GM23338 (cell line): ENCODE data around the gene TLR7.

ENCODE experiments used
- CREB1 ChIP-seq: fragments of 250-450 bp; sonication (Bioruptor Pico); IDR thresholded peaks from 2 replicates; pipeline ENCODE4 v1.5.0; 2020; ENCODE audit warnings: low read depth, mild to moderate bottlenecking, moderate library complexity
- CTCF ChIP-seq, 2 experiments: fragments of 200-600 bp in 1 of 2; sonication (generic) in 1 of 2; conservative IDR thresholded peaks; 2 replicates each; pipeline versions ENCODE4 v1.5.1 to v1.6.1; 2016 to 2017; ENCODE audit warnings: antibody characterized with exemption in 2 of 2, low read depth in 2 of 2, mild to moderate bottlenecking in 2 of 2, moderate library complexity in 1 of 2
- EZH2 ChIP-seq: fragments of 200-600 bp; sonication (generic); IDR thresholded peaks from one replicate; pipeline ENCODE4 v1.8.0; 2017; ENCODE audit warnings: antibody characterized with exemption, mild to moderate bottlenecking, low read depth; ENCODE audit not compliant: unreplicated experiment
- EZH2phosphoT487 ChIP-seq: fragments of 200-600 bp; sonication (generic); IDR thresholded peaks from one replicate; pipeline ENCODE4 v1.8.1; 2018; ENCODE audit warnings: antibody characterized with exemption; ENCODE audit not compliant: unreplicated experiment
- JUNB ChIP-seq: IDR thresholded peaks from one replicate; pipeline ENCODE4 v1.6.1; 2016; ENCODE audit warnings: antibody characterized with exemption; ENCODE audit not compliant: unreplicated experiment
- NANOG ChIP-seq: IDR thresholded peaks from 2 replicates; pipeline ENCODE4 v1.6.1; 2016; ENCODE audit warnings: antibody characterized with exemption, borderline replicate concordance
- POLR2AphosphoS5 ChIP-seq: IDR thresholded peaks from 2 replicates; pipeline ENCODE4 v1.6.1; 2016; ENCODE audit warnings: antibody characterized with exemption, low read depth
- REST ChIP-seq: IDR thresholded peaks from one replicate; pipeline ENCODE4 v1.6.1; 2018; ENCODE audit warnings: antibody characterized with exemption; ENCODE audit not compliant: unreplicated experiment
- STAT1 ChIP-seq: IDR thresholded peaks from one replicate; pipeline ENCODE4 v1.6.1; 2016; ENCODE audit warnings: antibody characterized with exemption; ENCODE audit not compliant: unreplicated experiment
- ZNF114 ChIP-seq: fragments of 250-450 bp; sonication (Bioruptor Pico); IDR thresholded peaks from 2 replicates; pipeline ENCODE4 v1.5.0; 2020; ENCODE audit warnings: mild to moderate bottlenecking, moderate library complexity
- ZNF331 ChIP-seq: fragments of 250-450 bp; sonication (Bioruptor Pico); IDR thresholded peaks from 2 replicates; pipeline ENCODE4 v1.5.0; 2020; ENCODE audit warnings: low read depth, mild to moderate bottlenecking, moderate library complexity
- TF ChIP-seq, protein P1 (sequence below): IDR thresholded peaks from 2 replicates; pipeline ENCODE4 v1.6.1; 2016; ENCODE audit warnings: antibody characterized with exemption

- TF ChIP-seq CTCF (conservative IDR thresholded peaks at IDR 0.05; ENCODE audit: low read depth in 2 of 2) (no peak), ZNF331 (no peak), REST (no peak), EZH2phosphoT487 (no peak), EZH2 (no peak), POLR2AphosphoS5 (no peak), NANOG (no peak), JUNB (no peak), STAT1 (no peak), CREB1 (CRISPR knock-in tag) (no peak), ZNF114 (CRISPR knock-in tag) (no peak)
- TF ChIP-seq, protein P1, sequence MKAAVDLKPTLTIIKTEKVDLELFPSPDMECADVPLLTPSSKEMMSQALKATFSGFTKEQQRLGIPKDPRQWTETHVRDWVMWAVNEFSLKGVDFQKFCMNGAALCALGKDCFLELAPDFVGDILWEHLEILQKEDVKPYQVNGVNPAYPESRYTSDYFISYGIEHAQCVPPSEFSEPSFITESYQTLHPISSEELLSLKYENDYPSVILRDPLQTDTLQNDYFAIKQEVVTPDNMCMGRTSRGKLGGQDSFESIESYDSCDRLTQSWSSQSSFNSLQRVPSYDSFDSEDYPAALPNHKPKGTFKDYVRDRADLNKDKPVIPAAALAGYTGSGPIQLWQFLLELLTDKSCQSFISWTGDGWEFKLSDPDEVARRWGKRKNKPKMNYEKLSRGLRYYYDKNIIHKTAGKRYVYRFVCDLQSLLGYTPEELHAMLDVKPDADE = no peak
Measured at GRCh38 chrX:12895866-12896265, 29.0 kb downstream of the TLR7 start.
